Measurements from ENCODE around the gene PDGFA.

PDGFA gene

GRCh38 chr7:479115-479947 is 40.3 kb downstream of the PDGFA start:
- no peak for TF ChIP-seq ZBTB7A (IDR thresholded peaks at IDR 0.05; ENCODE audit: low read depth)

GRCh38 chr7:477626-478220 is 41.9 kb downstream of the PDGFA start:
- TF ChIP-seq YY1 (IDR thresholded peaks at IDR 0.05; ENCODE audit: low read depth) (no peak), TCF12 (IDR thresholded peaks at IDR 0.05; ENCODE audit: low read depth) (no peak), EP300 (IDR thresholded peaks at IDR 0.05; ENCODE audit: borderline replicate concordance) (no peak), USF1 (IDR thresholded peaks at IDR 0.05) (no peak), TAF1 (IDR thresholded peaks at IDR 0.05; ENCODE audit: low read depth) (no peak), MAX (IDR thresholded peaks at IDR 0.05) (no peak), CEBPB (IDR thresholded peaks at IDR 0.05) (no peak), RAD21 (IDR thresholded peaks at IDR 0.05; ENCODE audit: low read depth) (no peak), EGR1 (IDR thresholded peaks at IDR 0.05) (no peak), REST (IDR thresholded peaks at IDR 0.05; ENCODE audit: low read depth) (no peak), CREB1 (IDR thresholded peaks at IDR 0.05; ENCODE audit: low read depth) (no peak), ZBTB7A (IDR thresholded peaks at IDR 0.05; ENCODE audit: low read depth) (no peak), FOXM1 (IDR thresholded peaks at IDR 0.05; ENCODE audit: borderline replicate concordance, low read depth) (no peak), TEAD4 (IDR thresholded peaks at IDR 0.05) (no peak), NFIC (IDR thresholded peaks at IDR 0.05) (no peak)

GRCh38 chr7:476736-477360 is 42.8 kb downstream of the PDGFA start:
- no peak for TF ChIP-seq CREB1 (IDR thresholded peaks at IDR 0.05; ENCODE audit: low read depth)
- no peak for TF ChIP-seq EP300 (IDR thresholded peaks at IDR 0.05; ENCODE audit: borderline replicate concordance)
- TF ChIP-seq ZBTB7A (IDR thresholded peaks at IDR 0.05; ENCODE audit: low read depth), result no peak
- TF ChIP-seq USF1 (IDR thresholded peaks at IDR 0.05), result no peak
- no peak for TF ChIP-seq MAX (IDR thresholded peaks at IDR 0.05)
- TF ChIP-seq NFIC (IDR thresholded peaks at IDR 0.05), result no peak
- TF ChIP-seq TCF12 (IDR thresholded peaks at IDR 0.05; ENCODE audit: low read depth), result no peak
- TF ChIP-seq TAF1 (IDR thresholded peaks at IDR 0.05; ENCODE audit: low read depth), result no peak
- no peak for TF ChIP-seq FOXM1 (IDR thresholded peaks at IDR 0.05; ENCODE audit: borderline replicate concordance, low read depth)
- no peak for TF ChIP-seq RAD21 (IDR thresholded peaks at IDR 0.05; ENCODE audit: low read depth)
- TF ChIP-seq CEBPB (IDR thresholded peaks at IDR 0.05), result no peak
- no peak for TF ChIP-seq EGR1 (IDR thresholded peaks at IDR 0.05)
- TF ChIP-seq TEAD4 (IDR thresholded peaks at IDR 0.05), result no peak
- TF ChIP-seq REST (IDR thresholded peaks at IDR 0.05; ENCODE audit: low read depth), result no peak
- TF ChIP-seq YY1 (IDR thresholded peaks at IDR 0.05; ENCODE audit: low read depth), result no peak

GRCh38 chr7:475951-476441 is 43.6 kb downstream of the PDGFA start:
- TF ChIP-seq YY1 (IDR thresholded peaks at IDR 0.05; ENCODE audit: low read depth) (no peak), CEBPB (IDR thresholded peaks at IDR 0.05) (no peak), CREB1 (IDR thresholded peaks at IDR 0.05; ENCODE audit: low read depth) (no peak), MAX (IDR thresholded peaks at IDR 0.05) (no peak), REST (IDR thresholded peaks at IDR 0.05; ENCODE audit: low read depth) (no peak), FOXM1 (IDR thresholded peaks at IDR 0.05; ENCODE audit: borderline replicate concordance, low read depth) (no peak)

Measured in Ishikawa (cell line).